ENCODE measurements around the gene TOGARAM2. TPM values are rescaled to one million over a fixed set of nuclear protein-coding genes. Genes with fewer than 3 reads are reported as not detected.

Gene TOGARAM2
- total RNA-seq, 1 donor from 2014 or later = 15.4 TPM

DNA sequence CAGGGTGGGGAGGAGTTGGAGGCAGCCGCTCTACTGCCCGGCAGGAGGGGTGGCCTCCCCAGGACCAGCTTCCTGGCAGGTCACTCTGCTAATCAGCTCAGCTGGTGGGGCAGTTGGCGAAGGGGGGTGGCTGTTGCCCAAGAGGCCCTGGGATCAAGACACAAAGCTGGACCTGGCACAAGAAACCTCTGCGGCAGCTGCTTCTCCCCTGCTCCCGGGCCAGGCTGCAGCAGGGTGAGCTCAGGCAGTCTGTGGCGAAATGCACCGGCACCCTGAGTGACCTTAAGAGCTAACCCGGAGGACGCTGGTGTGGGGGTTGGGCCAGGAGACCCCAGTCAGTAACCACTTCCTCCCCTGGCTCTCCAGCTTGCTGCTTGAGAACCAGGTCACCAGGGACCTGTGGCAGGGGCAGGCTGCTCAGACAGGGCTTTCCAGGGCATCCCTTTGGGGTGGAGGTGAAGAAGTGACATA is 31.1 kb downstream of the TOGARAM2 start:
- Histone ChIP-seq H3K4me3 (no peak overlapping the region), H3K27me3 (ENCODE audit: low read depth) (no peaks in the 10 kb centered on the region), H3K4me1 (peaks cover 41% of the 10 kb centered on the region), H3K27ac (peak overlapping the region; percentile 76), H3K36me3 (no peaks in the 10 kb centered on the region), H3K9me3 (no peaks in the 10 kb centered on the region)
- DNase-seq = peak; percentile 60
- ATAC-seq = peak; percentile 21 to 42
- TF ChIP-seq, protein P1, sequence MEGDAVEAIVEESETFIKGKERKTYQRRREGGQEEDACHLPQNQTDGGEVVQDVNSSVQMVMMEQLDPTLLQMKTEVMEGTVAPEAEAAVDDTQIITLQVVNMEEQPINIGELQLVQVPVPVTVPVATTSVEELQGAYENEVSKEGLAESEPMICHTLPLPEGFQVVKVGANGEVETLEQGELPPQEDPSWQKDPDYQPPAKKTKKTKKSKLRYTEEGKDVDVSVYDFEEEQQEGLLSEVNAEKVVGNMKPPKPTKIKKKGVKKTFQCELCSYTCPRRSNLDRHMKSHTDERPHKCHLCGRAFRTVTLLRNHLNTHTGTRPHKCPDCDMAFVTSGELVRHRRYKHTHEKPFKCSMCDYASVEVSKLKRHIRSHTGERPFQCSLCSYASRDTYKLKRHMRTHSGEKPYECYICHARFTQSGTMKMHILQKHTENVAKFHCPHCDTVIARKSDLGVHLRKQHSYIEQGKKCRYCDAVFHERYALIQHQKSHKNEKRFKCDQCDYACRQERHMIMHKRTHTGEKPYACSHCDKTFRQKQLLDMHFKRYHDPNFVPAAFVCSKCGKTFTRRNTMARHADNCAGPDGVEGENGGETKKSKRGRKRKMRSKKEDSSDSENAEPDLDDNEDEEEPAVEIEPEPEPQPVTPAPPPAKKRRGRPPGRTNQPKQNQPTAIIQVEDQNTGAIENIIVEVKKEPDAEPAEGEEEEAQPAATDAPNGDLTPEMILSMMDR (IDR thresholded peaks at IDR 0.05) = no peak
- intact Hi-C loops (cut with DNase I) = no loop called here

DNA sequence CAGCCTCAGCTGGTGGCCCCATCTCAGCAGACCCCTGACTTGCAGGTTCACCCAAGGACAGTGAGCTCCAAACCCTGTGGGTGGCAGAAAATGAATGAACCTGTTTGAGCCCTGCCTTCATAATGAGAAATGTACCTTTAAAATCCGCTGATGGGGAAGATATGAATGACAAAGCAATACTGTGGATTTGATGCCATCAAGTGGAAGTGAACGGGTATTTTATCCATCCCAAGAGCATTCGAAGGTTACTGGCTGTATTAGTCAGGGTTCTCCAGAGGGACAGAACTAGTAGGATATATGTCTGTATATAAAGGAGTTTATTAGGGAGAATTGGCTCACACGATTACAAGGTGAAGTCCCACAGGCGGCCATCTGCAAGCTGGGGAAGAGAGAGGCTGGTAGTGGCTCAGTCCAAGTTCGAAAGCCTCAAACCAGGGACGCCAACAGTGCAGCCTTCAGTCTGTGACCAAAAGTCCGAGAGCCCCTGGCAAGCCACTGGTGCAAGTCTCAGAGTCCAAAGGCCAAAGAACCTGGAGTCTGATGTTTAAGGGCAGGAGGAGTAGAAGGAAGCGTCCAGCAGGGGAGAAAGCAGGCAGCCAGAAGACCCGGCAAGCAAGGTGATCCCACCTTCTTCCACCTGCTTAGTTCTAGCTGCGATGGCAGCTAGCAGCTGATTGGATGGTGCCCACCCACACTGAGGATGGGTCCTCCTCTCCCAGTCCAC is 32.1 kb downstream of the TOGARAM2 start:
- Histone ChIP-seq H3K27me3 (ENCODE audit: low read depth) (no peaks in the 10 kb centered on the region), H3K4me1 (peaks cover 41% of the 10 kb centered on the region), H3K4me3 (no peak overlapping the region), H3K9me3 (no peaks in the 10 kb centered on the region), H3K36me3 (no peaks in the 10 kb centered on the region), H3K27ac (no peak overlapping the region)
- intact Hi-C loops (cut with DNase I) = no loop called here
- DNase-seq (no peak), ATAC-seq (no peak)
- TF ChIP-seq, protein P1 (IDR thresholded peaks at IDR 0.05) = no peak

DNA sequence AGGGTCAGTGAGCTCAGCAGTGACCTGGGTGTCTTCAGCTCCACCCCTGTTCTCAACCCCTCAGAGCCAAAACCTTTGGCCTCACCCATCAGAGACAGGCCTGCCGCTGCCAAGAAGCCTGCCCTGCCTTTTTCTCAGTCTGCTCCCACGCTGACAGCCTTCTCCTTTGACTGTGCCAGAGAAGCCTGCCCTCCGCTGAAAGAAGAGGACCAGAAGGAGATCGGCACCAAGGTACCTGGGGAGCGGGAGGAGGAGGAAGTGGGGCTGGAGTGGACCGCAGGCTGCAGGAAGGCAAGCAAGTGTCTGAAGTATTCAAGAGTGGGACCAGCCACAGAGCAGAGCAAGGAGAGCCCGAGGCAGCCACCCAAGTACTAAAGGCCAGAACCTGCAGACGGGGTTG is 33.2 kb downstream of the TOGARAM2 start:
- no peaks in the 10 kb centered on the region for H3K9me3 ChIP-seq
- ATAC-seq (no peak), DNase-seq (no peak)
- peaks cover 41% of the 10 kb centered on the region for H3K4me1 ChIP-seq
- H3K36me3 ChIP-seq = no peaks in the 10 kb centered on the region
- peak overlapping the region; percentile 46 for H3K27ac ChIP-seq
- intact Hi-C loops (cut with DNase I) = no loop called here
- TF ChIP-seq, protein P1 (IDR thresholded peaks at IDR 0.05) = no peak
- no peak overlapping the region for H3K4me3 ChIP-seq
- H3K27me3 ChIP-seq (ENCODE audit: low read depth) = no peaks in the 10 kb centered on the region

DNA sequence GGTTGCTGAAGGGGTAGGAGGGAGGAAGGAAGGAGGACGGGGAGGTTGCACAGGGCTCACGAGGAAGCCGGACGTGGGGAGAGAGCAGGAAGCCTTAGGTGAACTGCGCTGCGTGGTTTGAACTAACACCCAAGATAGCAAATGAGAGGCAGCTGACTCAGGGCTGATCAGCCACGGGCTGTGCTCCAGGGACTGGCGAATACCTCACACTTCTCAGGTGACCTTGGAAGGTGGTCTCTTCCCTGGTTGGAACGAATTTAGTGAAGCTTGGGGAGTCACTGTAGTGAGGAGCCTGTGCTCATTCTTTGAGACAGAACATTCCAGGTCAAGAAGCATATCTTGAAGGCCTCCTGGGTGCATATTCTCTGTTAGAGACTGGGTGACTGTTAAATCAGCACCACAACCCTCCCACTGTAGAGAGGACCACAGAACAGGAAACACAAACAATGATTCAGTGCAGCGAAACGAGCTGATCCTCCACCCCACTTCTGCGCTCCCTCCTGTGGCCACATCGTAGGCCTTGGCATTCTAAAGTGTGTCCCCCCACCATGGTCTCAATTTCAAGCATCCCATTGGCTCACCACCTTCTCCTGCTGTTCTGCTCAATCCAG is 33.8 kb downstream of the TOGARAM2 start:
- peaks cover 41% of the 10 kb centered on the region for H3K4me1 ChIP-seq
- no peak overlapping the region for H3K4me3 ChIP-seq
- peak overlapping the region; percentile 46 for H3K27ac ChIP-seq
- DNase-seq = peak; percentile 65
- no peaks in the 10 kb centered on the region for H3K9me3 ChIP-seq
- peak; percentile 41 to 58 for ATAC-seq
- H3K36me3 ChIP-seq = no peaks in the 10 kb centered on the region
- no peaks in the 10 kb centered on the region for H3K27me3 ChIP-seq (ENCODE audit: low read depth)
- intact Hi-C loops (cut with DNase I) = no loop called here
- TF ChIP-seq, protein P1 (IDR thresholded peaks at IDR 0.05) = no peak

- intact Hi-C loops (cut with DNase I) = no loop called here
- H3K27me3 ChIP-seq (ENCODE audit: low read depth) = no peaks in the 10 kb centered on the region
- DNase-seq (no peak), ATAC-seq (no peak)
- TF ChIP-seq, protein P1 (IDR thresholded peaks at IDR 0.05) = no peak
- H3K4me1 ChIP-seq = peaks cover 33% of the 10 kb centered on the region
- no peaks in the 10 kb centered on the region for H3K9me3 ChIP-seq
- H3K4me3 ChIP-seq = no peak overlapping the region
- H3K27ac ChIP-seq = peak overlapping the region; percentile 41
- H3K36me3 ChIP-seq = no peaks in the 10 kb centered on the region
Measured at GRCh38 chr2:29015701-29016470, 34.8 kb downstream of the TOGARAM2 start.

Data from lower lobe of right lung (tissue), 2 donors.